Measurements from ENCODE around the gene MTOR. TPM values are rescaled to one million over a fixed set of nuclear protein-coding genes. Genes with fewer than 3 reads are reported as not detected.

Gene MTOR
- polyA plus RNA-seq (2012; ENCODE audit: insufficient read length, low read depth) = 24.4 TPM

DNA sequence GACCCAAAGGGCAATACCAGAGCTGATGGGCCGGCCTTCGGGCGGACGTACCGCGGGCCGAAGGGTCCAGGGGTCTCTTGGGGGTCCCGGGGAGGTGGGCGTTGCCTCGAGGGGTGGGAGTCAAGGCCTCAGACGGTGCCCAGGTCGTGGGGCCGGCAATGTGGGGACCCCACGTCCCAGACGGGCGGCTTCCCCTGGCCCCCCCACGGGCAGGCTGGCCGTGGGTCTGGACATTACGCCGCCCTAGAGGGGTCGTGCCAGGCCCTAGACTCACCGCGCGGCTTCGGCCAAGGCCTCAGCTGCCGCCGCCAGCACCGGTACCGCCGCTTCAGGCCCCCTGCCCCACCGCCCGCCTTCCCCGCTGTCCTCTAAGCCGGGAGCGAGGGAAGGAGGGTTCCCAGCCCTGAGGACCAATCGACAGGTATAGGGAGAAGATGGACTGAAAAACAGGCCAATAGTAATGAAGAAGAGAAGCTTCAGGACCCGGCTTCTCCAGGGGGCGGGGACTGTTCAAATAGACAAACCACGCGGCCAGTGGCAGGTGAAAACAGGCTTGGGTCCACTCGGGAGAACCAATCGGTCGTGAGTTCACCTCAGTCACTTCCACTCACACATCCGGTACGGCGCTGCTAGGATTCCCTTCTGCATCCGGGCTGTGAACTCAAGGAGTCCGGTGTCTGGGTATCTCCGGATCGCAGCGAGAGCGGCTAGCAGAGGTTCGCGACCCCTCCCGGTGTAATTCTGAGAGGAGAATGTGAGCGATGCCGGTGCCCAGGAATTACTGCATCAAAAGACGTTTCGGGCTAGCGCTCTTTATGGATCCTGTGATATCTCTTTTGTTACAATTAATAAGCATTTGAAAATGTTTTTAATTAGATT is at the start of gene MTOR:
Gene MTOR, minus strand, starts transcription at position 381 of the 879 bp plus-strand sequence. CDS start 3,142 bp downstream, outside the sequence.
- TF ChIP-seq REST (IDR thresholded peaks at IDR 0.05; ENCODE audit: insufficient read depth in 1 of 2, low read depth in 2 of 2, low read length in 2 of 2) (peak in 1 of 2 experiments; percentile 32; a peak in 1 of 4 replicates), TAF1 (IDR thresholded peaks at IDR 0.05; ENCODE audit: borderline replicate concordance, insufficient read depth, low read length) (peak; percentile 90), SIN3A (IDR thresholded peaks at IDR 0.05; ENCODE audit: borderline replicate concordance, insufficient read depth, low read length) (no peak), FOXP2 (optimal IDR thresholded peaks at IDR 0.05; ENCODE audit: borderline replicate concordance, extremely low read depth, extremely low read length, insufficient read depth) (no peak), POLR2AphosphoS5 (IDR thresholded peaks at IDR 0.05; ENCODE audit: low read depth, low read length) (peak; percentile 78)

- TF ChIP-seq TAF1 (IDR thresholded peaks at IDR 0.05; ENCODE audit: borderline replicate concordance, insufficient read depth, low read length) (no peak), FOXP2 (optimal IDR thresholded peaks at IDR 0.05; ENCODE audit: borderline replicate concordance, extremely low read depth, extremely low read length, insufficient read depth) (no peak), REST (IDR thresholded peaks at IDR 0.05; ENCODE audit: insufficient read depth in 1 of 2, low read depth in 2 of 2, low read length in 2 of 2) (no peak)
Observed at GRCh38 chr1:11309385-11309784, 47.0 kb upstream of the MTOR start.

DNA sequence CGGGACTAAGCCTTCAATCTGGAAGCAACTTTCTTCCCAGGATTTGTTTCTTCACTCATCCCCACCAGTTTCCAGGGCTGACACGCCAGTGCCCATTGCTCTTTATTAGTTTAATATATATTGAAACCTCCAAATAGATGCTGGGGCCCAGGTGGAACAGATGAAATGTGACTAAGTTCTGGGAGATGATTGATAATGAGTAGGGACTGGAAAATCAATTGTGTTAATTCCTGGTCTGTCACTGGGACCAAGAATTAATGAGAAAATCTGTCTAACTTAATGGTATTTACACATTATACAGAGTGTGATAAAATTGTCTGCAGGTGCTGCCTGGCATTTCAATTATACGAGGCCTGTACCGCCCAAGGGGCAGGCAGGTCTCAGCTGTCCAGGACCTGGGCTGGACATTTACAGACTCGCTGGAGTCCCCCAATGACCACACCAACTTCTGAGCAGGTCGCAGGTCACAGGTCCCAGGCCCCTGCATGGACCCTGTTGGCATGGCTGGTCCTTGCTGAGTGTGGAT is 46.4 kb upstream of the MTOR start:
- TF ChIP-seq FOXP2 (optimal IDR thresholded peaks at IDR 0.05; ENCODE audit: borderline replicate concordance, extremely low read depth, extremely low read length, insufficient read depth) (no peak), REST (IDR thresholded peaks at IDR 0.05; ENCODE audit: insufficient read depth in 1 of 2, low read depth in 2 of 2, low read length in 2 of 2) (no peak), TAF1 (IDR thresholded peaks at IDR 0.05; ENCODE audit: borderline replicate concordance, insufficient read depth, low read length) (no peak), POLR2AphosphoS5 (IDR thresholded peaks at IDR 0.05; ENCODE audit: low read depth, low read length) (no peak), SIN3A (IDR thresholded peaks at IDR 0.05; ENCODE audit: borderline replicate concordance, insufficient read depth, low read length) (no peak)

DNA sequence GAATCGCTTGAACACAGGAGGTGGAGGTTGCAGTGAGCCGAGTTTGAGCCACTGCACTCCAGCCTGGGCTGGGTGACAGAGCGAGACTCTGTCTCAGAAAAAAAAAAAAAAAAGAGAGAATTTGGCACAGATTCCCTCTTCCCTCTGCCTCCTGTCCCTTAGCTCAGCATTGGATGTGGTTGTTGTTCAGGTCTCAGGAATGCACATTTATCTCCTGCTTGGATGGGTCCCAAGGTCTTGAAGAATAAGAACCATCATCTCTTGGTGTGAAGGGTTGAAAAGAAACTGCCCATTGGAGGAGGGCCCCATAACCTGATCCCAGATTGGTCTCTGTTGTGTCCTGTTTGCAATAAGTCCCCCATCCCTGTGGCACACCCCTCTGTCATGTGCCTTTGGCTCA is 45.5 kb upstream of the MTOR start:
- TF ChIP-seq REST (IDR thresholded peaks at IDR 0.05; ENCODE audit: insufficient read depth in 1 of 2, low read depth in 2 of 2, low read length in 2 of 2) = no peak
- TF ChIP-seq TAF1 (IDR thresholded peaks at IDR 0.05; ENCODE audit: borderline replicate concordance, insufficient read depth, low read length) = no peak
- TF ChIP-seq FOXP2 (optimal IDR thresholded peaks at IDR 0.05; ENCODE audit: borderline replicate concordance, extremely low read depth, extremely low read length, insufficient read depth) = no peak
- TF ChIP-seq SIN3A (IDR thresholded peaks at IDR 0.05; ENCODE audit: borderline replicate concordance, insufficient read depth, low read length) = no peak
- no peak for TF ChIP-seq POLR2AphosphoS5 (IDR thresholded peaks at IDR 0.05; ENCODE audit: low read depth, low read length)

Data from PFSK-1 (cell line).